ENCODE measurements around the gene CXCR1. TPM values are rescaled to one million over a fixed set of nuclear protein-coding genes. Genes with fewer than 3 reads are reported as not detected.

CXCR1 gene
- total and polyA plus RNA-seq, 4 experiments from 2014 or later = not detected

DNA sequence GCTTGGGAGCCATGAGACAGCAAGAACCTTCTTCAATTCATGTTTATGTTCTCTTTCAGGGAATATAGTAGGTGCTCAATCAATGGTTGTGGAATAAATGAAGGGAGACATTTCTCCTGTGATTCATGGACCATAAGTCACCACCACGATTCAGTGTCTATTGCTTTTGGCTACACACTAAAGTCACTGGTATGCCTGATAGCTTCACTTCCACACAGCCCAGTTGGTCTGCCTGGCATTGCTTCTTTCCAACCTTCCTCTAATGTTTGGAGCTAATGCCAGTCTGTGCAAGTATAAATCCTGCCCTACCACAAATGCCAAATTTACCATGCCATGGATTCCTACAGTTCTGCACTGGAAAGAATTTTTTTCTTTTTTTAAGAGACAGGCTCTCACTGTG is 1.3 kb upstream of the CXCR1 start:
- peaks cover 19 to 41% (median 30%) of the 10 kb centered on the region in 4 donors for H3K4me1 Mint-ChIP-seq
- H3K27ac ChIP-seq (ENCODE audit: low read depth, low read length) = no peak overlapping the region
- peaks cover 0 to 5% of the 10 kb centered on the region in 2 donors for H3K36me3 Mint-ChIP-seq
- intact Hi-C loops (cut with micrococcal nuclease) = loop anchor here (5.0 kb wide), 1 partner anchor 679 kb away; no protein-coding TSS in a partner anchor
- no peak overlapping the region for H3K27ac Mint-ChIP-seq
- peaks cover 2 to 6% of the 10 kb centered on the region in 2 donors for H3K27me3 Mint-ChIP-seq
- POLR2A ChIA-PET (ENCODE audit: partially characterized antibody) = interaction anchor here (1.2 to 1.7 kb wide), 2 partner anchors 28 to 49 kb away, joined by 3 to 6 read pairs; partner anchors contain the start of gene ARPC2
- H3K36me3 ChIP-seq (ENCODE audit: insufficient read depth, low read length) = no peaks in the 10 kb centered on the region
- H3K9me3 Mint-ChIP-seq = no peaks in the 10 kb centered on the region
- peaks cover 30% of the 10 kb centered on the region for H3K4me1 ChIP-seq (ENCODE audit: insufficient read depth, low read length)
- no peaks in the 10 kb centered on the region for H3K9me3 ChIP-seq (ENCODE audit: control insufficient read depth in 1 of 2, low read length in 2 of 2)
- no peak overlapping the region for H3K4me3 ChIP-seq (ENCODE audit: low read length in 2 of 2)
- no peak for DNase-seq
- peak overlapping the region in 3 of 8 donors; percentile 4 to 50 (median 37) for H3K4me3 Mint-ChIP-seq
- H3K27me3 ChIP-seq (ENCODE audit: insufficient read depth, low read length) = no peaks in the 10 kb centered on the region
- CTCF ChIA-PET (ENCODE audit: partially characterized antibody) = interaction anchor here (0.8 to 2.0 kb wide), 9 partner anchors 10 to 102 kb away, joined by 3 to 6 read pairs (median 4); partner anchors contain the start of genes AAMP and PNKD

DNA sequence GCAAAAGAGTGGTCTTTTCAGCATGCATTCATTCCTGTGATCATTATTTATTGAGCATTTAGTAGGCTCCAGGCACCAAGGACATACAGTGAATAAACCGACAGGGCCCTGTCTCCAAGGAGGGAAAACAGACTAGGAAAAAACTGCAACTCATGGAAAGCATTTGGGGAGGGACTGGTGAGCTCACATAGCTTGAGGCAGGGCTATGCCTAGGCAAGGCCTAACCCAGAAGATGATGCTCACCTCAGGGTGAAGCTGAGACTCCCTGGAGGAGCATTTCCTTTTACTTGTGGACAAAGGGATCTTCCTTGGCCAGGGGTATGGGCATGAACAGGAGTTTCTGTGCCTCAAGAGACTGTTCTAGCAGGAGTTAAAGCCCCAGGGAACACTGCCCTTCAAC is 3.9 kb downstream of the CXCR1 start:
- ChIA-PET POLR2A (ENCODE audit: partially characterized antibody) (no interaction called here), CTCF (ENCODE audit: partially characterized antibody) (interaction anchor here (1.0 kb wide), 1 partner anchor 8 kb away, joined by 4 read pairs; no protein-coding TSS in a partner anchor)
- Mint-ChIP-seq H3K27ac (no peak overlapping the region), H3K36me3 (peaks cover 0 to 5% of the 10 kb centered on the region in 2 donors), H3K9me3 (peaks cover 0 to 2% (median 0%) of the 10 kb centered on the region in 8 donors), H3K27me3 (peaks cover 1 to 2% of the 10 kb centered on the region in 2 donors), H3K4me1 (peaks cover 10 to 22% (median 18%) of the 10 kb centered on the region in 4 donors), H3K4me3 (no peak overlapping the region)
- Histone ChIP-seq H3K27me3 (ENCODE audit: insufficient read depth, low read length) (no peaks in the 10 kb centered on the region), H3K36me3 (ENCODE audit: insufficient read depth, low read length) (no peaks in the 10 kb centered on the region), H3K9me3 (ENCODE audit: control insufficient read depth in 1 of 2, low read length in 2 of 2) (no peaks in the 10 kb centered on the region), H3K4me1 (ENCODE audit: insufficient read depth, low read length) (peaks cover 20% of the 10 kb centered on the region), H3K4me3 (ENCODE audit: low read length in 2 of 2) (no peak overlapping the region), H3K27ac (ENCODE audit: low read depth, low read length) (no peak overlapping the region)
- intact Hi-C loops (cut with micrococcal nuclease) = no loop called here
- no peak for DNase-seq

DNA sequence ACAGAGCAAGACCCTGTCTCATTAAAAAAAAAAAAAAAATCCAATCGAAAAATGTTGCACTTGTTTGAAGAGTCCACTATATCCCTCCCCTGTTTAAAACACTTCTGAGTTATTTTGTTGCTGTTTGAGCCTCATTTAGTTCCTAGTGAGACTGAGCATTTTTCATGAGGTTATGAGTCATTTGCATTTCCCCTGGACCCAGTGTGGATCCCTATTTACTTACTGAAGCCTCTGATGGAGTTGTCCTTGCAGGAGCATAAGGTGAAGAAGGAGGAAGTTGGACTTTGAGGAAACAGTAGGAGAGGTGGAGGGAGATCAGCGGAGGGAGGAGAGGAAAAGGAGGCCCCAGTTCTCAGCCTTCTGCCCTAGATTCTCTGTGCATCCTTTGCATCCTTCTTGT is 5.1 kb downstream of the CXCR1 start:
- Mint-ChIP-seq H3K4me3 (no peak overlapping the region), H3K4me1 (peaks cover 3 to 11% (median 7%) of the 10 kb centered on the region in 4 donors), H3K27ac (peak overlapping the region in 1 of 7 donors; percentile 62), H3K9me3 (peaks cover 0 to 3% (median 0%) of the 10 kb centered on the region in 8 donors), H3K27me3 (peaks cover 1 to 2% of the 10 kb centered on the region in 2 donors), H3K36me3 (peaks cover 0 to 5% of the 10 kb centered on the region in 2 donors)
- H3K36me3 ChIP-seq (ENCODE audit: insufficient read depth, low read length) = no peaks in the 10 kb centered on the region
- no peaks in the 10 kb centered on the region for H3K9me3 ChIP-seq (ENCODE audit: control insufficient read depth in 1 of 2, low read length in 2 of 2)
- H3K27me3 ChIP-seq (ENCODE audit: insufficient read depth, low read length) = no peaks in the 10 kb centered on the region
- ChIA-PET CTCF (ENCODE audit: partially characterized antibody) (no interaction called here), POLR2A (ENCODE audit: partially characterized antibody) (no interaction called here)
- DNase-seq = no peak
- H3K27ac ChIP-seq (ENCODE audit: low read depth, low read length) = no peak overlapping the region
- intact Hi-C loops (cut with micrococcal nuclease) = no loop called here
- no peak overlapping the region for H3K4me3 ChIP-seq (ENCODE audit: low read length in 2 of 2)
- peaks cover 8% of the 10 kb centered on the region for H3K4me1 ChIP-seq (ENCODE audit: insufficient read depth, low read length)

DNA sequence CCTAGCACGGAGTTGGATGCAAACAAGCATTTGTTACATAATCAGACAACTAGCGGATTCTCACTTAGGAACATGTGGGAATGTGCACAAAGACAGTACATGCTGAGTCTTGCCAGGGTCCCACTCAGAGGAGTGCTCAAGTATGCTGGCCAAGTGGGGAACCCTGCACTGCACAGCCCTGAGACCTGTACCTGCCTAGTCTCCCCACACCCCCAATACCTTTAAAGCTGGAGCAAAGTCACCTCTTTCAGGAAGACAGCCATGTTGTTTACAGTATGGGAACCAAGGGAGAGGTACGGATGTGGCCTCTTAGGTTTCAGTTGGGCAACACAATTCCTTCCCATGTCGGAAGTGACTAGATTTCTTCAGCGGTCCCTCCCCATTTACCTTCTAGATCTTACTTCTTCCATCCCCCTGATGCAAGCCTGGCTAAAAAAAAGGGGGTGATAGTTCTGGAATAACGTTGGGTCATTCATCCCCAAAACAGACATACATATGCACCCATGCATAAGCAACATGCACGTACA is 10.7 kb downstream of the CXCR1 start:
- H3K9me3 Mint-ChIP-seq = peaks cover 0 to 3% (median 0%) of the 10 kb centered on the region in 8 donors

DNA sequence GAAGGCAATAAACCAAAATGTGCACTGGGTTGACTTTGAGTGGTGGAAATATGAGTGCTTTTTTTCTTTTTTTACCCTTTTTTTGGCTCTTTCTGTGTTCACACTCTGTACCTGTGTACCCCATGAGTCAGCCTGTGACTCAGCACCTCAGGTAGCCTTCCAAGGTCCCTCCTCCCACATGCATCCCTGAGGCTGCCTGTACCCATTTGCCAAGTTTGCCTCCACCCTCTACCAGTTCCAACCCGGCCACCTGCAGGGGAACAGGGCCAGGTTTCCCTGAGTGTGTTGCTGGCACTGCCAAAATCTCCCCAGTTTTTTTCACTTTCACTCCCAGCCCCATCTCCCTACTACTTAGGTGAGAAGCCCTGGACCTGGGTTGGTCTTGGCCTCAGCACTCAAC is 14.0 kb downstream of the CXCR1 start:
- no peaks in the 10 kb centered on the region for H3K36me3 Mint-ChIP-seq
- peaks cover 0 to 3% (median 0%) of the 10 kb centered on the region in 8 donors for H3K9me3 Mint-ChIP-seq
- H3K4me3 ChIP-seq (ENCODE audit: low read length in 2 of 2) = no peak overlapping the region
- H3K27ac ChIP-seq (ENCODE audit: low read depth, low read length) = no peak overlapping the region
- H3K4me1 ChIP-seq (ENCODE audit: insufficient read depth, low read length) = no peaks in the 10 kb centered on the region
- no peaks in the 10 kb centered on the region for H3K4me1 Mint-ChIP-seq
- intact Hi-C loops (cut with micrococcal nuclease) = no loop called here
- H3K36me3 ChIP-seq (ENCODE audit: insufficient read depth, low read length) = no peaks in the 10 kb centered on the region
- CTCF ChIA-PET (ENCODE audit: partially characterized antibody) = no interaction called here
- POLR2A ChIA-PET (ENCODE audit: partially characterized antibody) = no interaction called here
- no peaks in the 10 kb centered on the region for H3K9me3 ChIP-seq (ENCODE audit: control insufficient read depth in 1 of 2, low read length in 2 of 2)
- no peak overlapping the region for H3K27ac Mint-ChIP-seq
- peaks cover 0 to 2% of the 10 kb centered on the region in 2 donors for H3K27me3 Mint-ChIP-seq
- H3K4me3 Mint-ChIP-seq = no peak overlapping the region
- no peak for DNase-seq
- no peaks in the 10 kb centered on the region for H3K27me3 ChIP-seq (ENCODE audit: insufficient read depth, low read length)

More for the DNA sequence above, 10.7 kb downstream of the CXCR1 start:
- intact Hi-C loops (cut with micrococcal nuclease) = no loop called here
- CTCF ChIA-PET (ENCODE audit: partially characterized antibody) = interaction anchor here (0.6 kb wide), 1 partner anchor 10 kb away, joined by 3 read pairs; no protein-coding TSS in a partner anchor
- H3K36me3 ChIP-seq (ENCODE audit: insufficient read depth, low read length) = no peaks in the 10 kb centered on the region
- no peaks in the 10 kb centered on the region for H3K4me1 ChIP-seq (ENCODE audit: insufficient read depth, low read length)
- no peak overlapping the region for H3K4me3 Mint-ChIP-seq
- no peak overlapping the region for H3K4me3 ChIP-seq (ENCODE audit: low read length in 2 of 2)
- no peak for DNase-seq
- no peaks in the 10 kb centered on the region for H3K9me3 ChIP-seq (ENCODE audit: control insufficient read depth in 1 of 2, low read length in 2 of 2)
- no peak overlapping the region for H3K27ac Mint-ChIP-seq
- H3K4me1 Mint-ChIP-seq = no peaks in the 10 kb centered on the region
- H3K27ac ChIP-seq (ENCODE audit: low read depth, low read length) = no peak overlapping the region
- POLR2A ChIA-PET (ENCODE audit: partially characterized antibody) = no interaction called here
- H3K36me3 Mint-ChIP-seq = no peaks in the 10 kb centered on the region
- H3K27me3 Mint-ChIP-seq = peaks cover 0 to 1% of the 10 kb centered on the region in 2 donors
- no peaks in the 10 kb centered on the region for H3K27me3 ChIP-seq (ENCODE audit: insufficient read depth, low read length)

DNA sequence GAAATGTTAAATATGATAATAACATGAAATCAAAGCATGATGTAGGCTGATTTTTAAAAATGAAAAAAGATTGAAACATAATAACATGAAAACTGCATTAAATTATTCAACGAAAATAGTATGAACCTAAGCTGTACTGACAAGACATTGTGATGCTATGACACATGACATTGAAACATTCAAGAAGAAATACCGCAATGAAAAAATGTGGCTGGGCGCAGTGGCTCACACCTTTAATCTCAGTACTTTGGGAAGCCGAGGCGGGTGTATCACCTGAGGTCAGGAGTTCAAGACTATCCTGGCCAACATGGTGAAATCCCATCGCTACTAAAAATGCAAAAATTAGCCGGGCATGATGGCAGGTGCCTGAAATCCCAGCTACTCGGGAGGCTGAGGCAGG is 14.6 kb downstream of the CXCR1 start:
- CTCF ChIA-PET (ENCODE audit: partially characterized antibody) = no interaction called here
- no peak overlapping the region for H3K27ac ChIP-seq (ENCODE audit: low read depth, low read length)
- H3K27me3 ChIP-seq (ENCODE audit: insufficient read depth, low read length) = no peaks in the 10 kb centered on the region
- H3K27ac Mint-ChIP-seq = no peak overlapping the region
- no peaks in the 10 kb centered on the region for H3K36me3 Mint-ChIP-seq
- H3K4me3 Mint-ChIP-seq = no peak overlapping the region
- H3K9me3 Mint-ChIP-seq = no peaks in the 10 kb centered on the region
- no peak overlapping the region for H3K4me3 ChIP-seq (ENCODE audit: low read length in 2 of 2)
- no peaks in the 10 kb centered on the region for H3K36me3 ChIP-seq (ENCODE audit: insufficient read depth, low read length)
- DNase-seq = no peak
- peaks cover 0 to 2% of the 10 kb centered on the region in 2 donors for H3K27me3 Mint-ChIP-seq
- H3K4me1 Mint-ChIP-seq = no peaks in the 10 kb centered on the region
- POLR2A ChIA-PET (ENCODE audit: partially characterized antibody) = no interaction called here
- no peaks in the 10 kb centered on the region for H3K4me1 ChIP-seq (ENCODE audit: insufficient read depth, low read length)
- intact Hi-C loops (cut with micrococcal nuclease) = no loop called here
- no peaks in the 10 kb centered on the region for H3K9me3 ChIP-seq (ENCODE audit: control insufficient read depth in 1 of 2, low read length in 2 of 2)

DNA sequence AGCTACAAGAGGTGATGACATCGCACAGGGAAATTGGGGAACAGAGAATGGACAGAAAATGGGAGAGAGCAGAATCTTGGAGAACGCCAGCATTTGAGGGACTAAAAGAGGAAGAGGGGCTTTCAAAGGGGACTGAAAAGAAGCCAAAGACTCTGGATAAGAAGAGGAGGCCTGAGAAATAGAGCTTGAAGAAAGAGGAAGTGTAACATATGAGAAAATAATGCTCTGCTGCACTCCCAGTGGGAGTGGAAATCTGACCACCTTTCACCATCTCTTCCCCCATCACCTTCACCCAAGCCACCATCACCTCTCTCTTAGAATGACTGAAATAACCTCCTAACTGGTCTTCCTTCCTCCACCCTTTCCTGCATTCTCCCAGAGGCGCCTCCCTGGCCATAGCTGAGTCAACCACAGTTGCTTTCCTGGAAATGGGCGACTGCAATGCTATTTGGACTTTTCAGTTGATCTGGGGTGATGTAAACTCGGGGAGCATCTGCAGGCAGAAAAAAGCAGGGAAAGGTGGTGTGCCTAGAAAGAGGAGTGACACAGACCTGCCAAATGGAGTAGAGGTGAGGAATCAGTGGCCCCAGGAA is 16.8 kb downstream of the CXCR1 start:
- CTCF ChIA-PET (ENCODE audit: partially characterized antibody) = no interaction called here
- peaks cover 0 to 2% of the 10 kb centered on the region in 2 donors for H3K27me3 Mint-ChIP-seq
- peaks cover 0 to under 1% of the 10 kb centered on the region in 2 donors for H3K36me3 Mint-ChIP-seq
- peaks cover 0 to 3% (median 0%) of the 10 kb centered on the region in 8 donors for H3K9me3 Mint-ChIP-seq
- no peak overlapping the region for H3K4me3 Mint-ChIP-seq
- H3K4me1 Mint-ChIP-seq = no peaks in the 10 kb centered on the region
- no peak for DNase-seq
- H3K9me3 ChIP-seq (ENCODE audit: control insufficient read depth in 1 of 2, low read length in 2 of 2) = no peaks in the 10 kb centered on the region
- H3K27ac ChIP-seq (ENCODE audit: low read depth, low read length) = no peak overlapping the region
- POLR2A ChIA-PET (ENCODE audit: partially characterized antibody) = no interaction called here
- intact Hi-C loops (cut with micrococcal nuclease) = no loop called here
- no peaks in the 10 kb centered on the region for H3K36me3 ChIP-seq (ENCODE audit: insufficient read depth, low read length)
- no peaks in the 10 kb centered on the region for H3K27me3 ChIP-seq (ENCODE audit: insufficient read depth, low read length)
- H3K27ac Mint-ChIP-seq = no peak overlapping the region
- H3K4me1 ChIP-seq (ENCODE audit: insufficient read depth, low read length) = no peaks in the 10 kb centered on the region
- no peak overlapping the region for H3K4me3 ChIP-seq (ENCODE audit: low read length in 2 of 2)
